Thyroid gland (tissue), 4 donors: ENCODE results near the gene GPRIN3. TPM values are rescaled to one million over a fixed set of nuclear protein-coding genes. Genes with fewer than 3 reads are reported as not detected.

Experiments
- DNase-seq, 2 donors: peaks; one replicate each; pipeline ENCODE4 v3.0.0-alpha.2; 2019
- H3K27ac ChIP-seq, 3 donors: fragments of 200-600 bp; sonication (generic); 1 replicate in 2 of 3; 2 replicates in 1 of 3; pipeline ENCODE4 v1.5.1; 2016 to 2019; ENCODE audit warnings: mild to moderate bottlenecking in 1 of 3, moderate library complexity in 1 of 3
- H3K27me3 ChIP-seq: fragments of 200-600 bp; sonication (generic); one replicate; pipeline ENCODE4 v1.5.1; 2019
- H3K36me3 ChIP-seq, 2 donors: fragments of 200-600 bp; sonication (generic); one replicate each; pipeline ENCODE4 v1.5.1; 2016 to 2019
- H3K4me1 ChIP-seq, 2 donors: fragments of 200-600 bp; sonication (generic); one replicate each; pipeline ENCODE4 v1.5.1; 2017 to 2019
- H3K4me3 ChIP-seq, 3 donors: fragments of 200-600 bp; sonication (generic); replicated peaks in 1 of 3; 1 replicate in 2 of 3; 2 replicates in 1 of 3; pipeline ENCODE4 v1.5.1; 2016; ENCODE audit warnings: mild to moderate bottlenecking in 1 of 3
- H3K9me3 ChIP-seq: fragments of 200-600 bp; sonication (generic); one replicate; pipeline ENCODE4 v1.5.1; 2017
- POLR2A ChIP-seq, 2 donors: fragments of 450-650 bp; IDR thresholded peaks; one replicate each; pipeline ENCODE4 v1.6.1; 2017; ENCODE audit warnings: antibody characterized with exemption in 2 of 2, mild to moderate bottlenecking in 2 of 2, moderate library complexity in 1 of 2
- WGBS, 2 donors: methylation state at CpG; one replicate each; pipeline ENCODE4 v1.1.5; 2017; 5-methylcytosine and 5-hydroxymethylcytosine counted together
- intact Hi-C: fragments of 100-400 bp; cut with DNase I; formaldehyde crosslinking; loops from one replicate; pipeline ENCODE4 v1.15.1; 2023
- total RNA-seq, 4 donors: library from RNA; depleted of rRNA; stranded (reverse); fragments of >200 nt; gene quantifications; one replicate each; pipeline ENCODE4 v1.2.3, GENCODE V29; 2016
- TF ChIP-seq, protein P1 (sequence below), 6 experiments: fragments of 200-600 bp in 3 of 6; fragments of 450-650 bp in 3 of 6; sonication (generic) in 3 of 6; IDR thresholded peaks; one replicate each; pipeline ENCODE4 v1.5.1; 2016 to 2019; ENCODE audit warnings: antibody characterized with exemption in 6 of 6, mild to moderate bottlenecking in 2 of 6, inconsistent platforms in 1 of 6, moderate library complexity in 1 of 6

GPRIN3 gene
- total RNA-seq = 1 to 10 TPM; 1.2 to 7.5 (median 4.0) TPM

DNA sequence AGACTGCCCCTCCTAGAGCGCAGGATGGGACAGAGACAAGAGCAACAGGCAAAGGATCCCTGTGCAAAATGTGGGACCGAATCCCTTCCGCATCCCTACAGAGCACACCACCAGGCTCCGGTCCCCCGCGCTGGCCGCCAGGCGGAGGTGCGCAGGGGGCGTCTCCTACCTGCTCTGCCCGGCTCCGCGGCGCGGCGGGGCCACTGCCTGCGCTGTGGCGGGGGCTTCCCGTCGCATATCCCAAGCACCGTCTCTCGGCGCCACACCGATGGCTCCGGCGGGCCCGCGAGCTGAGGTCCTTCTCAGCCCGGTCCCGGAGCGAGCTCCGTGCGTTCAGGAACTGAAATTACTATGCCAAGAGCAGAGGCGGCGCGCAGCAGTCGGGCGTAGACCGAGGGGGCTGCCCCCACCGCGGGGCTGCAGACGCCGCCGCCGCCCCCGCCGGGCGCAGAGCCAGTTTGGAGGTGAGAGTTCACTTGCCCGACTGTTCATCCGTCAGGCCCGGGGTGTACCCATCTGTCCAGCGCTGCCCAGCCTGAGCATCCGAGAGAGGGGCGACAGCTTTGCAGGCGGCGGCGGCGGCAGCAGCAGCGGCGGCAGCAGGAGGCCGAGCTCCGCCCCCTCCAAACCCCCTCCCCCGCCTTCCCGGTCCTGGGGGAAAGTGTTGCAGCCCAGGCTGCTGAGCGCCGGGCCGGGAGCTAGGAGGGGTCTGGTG lies at the start of gene GPRIN3:
Gene GPRIN3, minus strand, starts transcription at position 355 of the 715 bp plus-strand sequence. CDS start 57,690 bp downstream, outside the sequence.
- Histone ChIP-seq H3K27ac (peak within 1 kb of the TSS in 2 of 3 donors; percentile 37 to 43), H3K27me3 (no peaks in the 10 kb centered on the region), H3K9me3 (no peaks in the 10 kb centered on the region), H3K4me1 (peaks cover 3 to 8% of the 10 kb centered on the region in 2 donors), H3K36me3 (no peaks in the 10 kb centered on the region), H3K4me3 (peak within 1 kb of the TSS; percentile 7 to 62 (median 53))
- intact Hi-C loops = no loop called here
- WGBS, 2 donors = 0 to 1% methylated on average over 4 to 23 of the region's 67 CpGs
- TF ChIP-seq, protein P1, sequence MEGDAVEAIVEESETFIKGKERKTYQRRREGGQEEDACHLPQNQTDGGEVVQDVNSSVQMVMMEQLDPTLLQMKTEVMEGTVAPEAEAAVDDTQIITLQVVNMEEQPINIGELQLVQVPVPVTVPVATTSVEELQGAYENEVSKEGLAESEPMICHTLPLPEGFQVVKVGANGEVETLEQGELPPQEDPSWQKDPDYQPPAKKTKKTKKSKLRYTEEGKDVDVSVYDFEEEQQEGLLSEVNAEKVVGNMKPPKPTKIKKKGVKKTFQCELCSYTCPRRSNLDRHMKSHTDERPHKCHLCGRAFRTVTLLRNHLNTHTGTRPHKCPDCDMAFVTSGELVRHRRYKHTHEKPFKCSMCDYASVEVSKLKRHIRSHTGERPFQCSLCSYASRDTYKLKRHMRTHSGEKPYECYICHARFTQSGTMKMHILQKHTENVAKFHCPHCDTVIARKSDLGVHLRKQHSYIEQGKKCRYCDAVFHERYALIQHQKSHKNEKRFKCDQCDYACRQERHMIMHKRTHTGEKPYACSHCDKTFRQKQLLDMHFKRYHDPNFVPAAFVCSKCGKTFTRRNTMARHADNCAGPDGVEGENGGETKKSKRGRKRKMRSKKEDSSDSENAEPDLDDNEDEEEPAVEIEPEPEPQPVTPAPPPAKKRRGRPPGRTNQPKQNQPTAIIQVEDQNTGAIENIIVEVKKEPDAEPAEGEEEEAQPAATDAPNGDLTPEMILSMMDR (IDR thresholded peaks at IDR 0.05) = peak in 2 of 6 experiments; percentile 8 to 25
- no peak for TF ChIP-seq POLR2A (IDR thresholded peaks at IDR 0.05)
- peak; percentile 51 to 63 for DNase-seq

DNA sequence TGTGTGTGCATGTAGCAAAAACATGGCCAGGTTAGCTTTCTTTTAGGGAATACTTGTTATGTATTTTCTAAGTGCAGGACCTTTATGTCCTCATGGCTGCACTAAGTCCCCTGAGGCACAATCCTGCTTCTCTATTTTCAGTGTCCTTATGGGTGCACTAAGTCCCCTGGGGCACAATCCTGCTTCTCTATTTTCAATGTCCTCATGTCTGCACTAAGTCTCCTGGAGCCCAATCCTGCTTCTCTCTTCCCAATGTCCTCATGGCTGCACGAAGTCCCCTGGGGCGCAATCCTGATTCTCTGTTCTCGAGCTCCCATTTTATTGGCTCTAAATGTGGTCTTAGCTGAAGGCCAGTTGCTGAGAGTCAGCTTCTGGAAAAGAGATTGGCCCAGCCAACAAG lies 49.7 kb upstream of the GPRIN3 start:
- intact Hi-C loops = no loop called here
- Histone ChIP-seq H3K4me1 (no peaks in the 10 kb centered on the region), H3K27me3 (no peaks in the 10 kb centered on the region), H3K27ac (no peak overlapping the region), H3K4me3 (no peak overlapping the region), H3K36me3 (no peaks in the 10 kb centered on the region), H3K9me3 (no peaks in the 10 kb centered on the region)
- WGBS, 2 donors = 85 to 91% methylated on average over 3 of the region's 3 CpGs
- no peak for DNase-seq
- TF ChIP-seq POLR2A (IDR thresholded peaks at IDR 0.05) = no peak
- TF ChIP-seq, protein P1 (IDR thresholded peaks at IDR 0.05) = no peak

DNA sequence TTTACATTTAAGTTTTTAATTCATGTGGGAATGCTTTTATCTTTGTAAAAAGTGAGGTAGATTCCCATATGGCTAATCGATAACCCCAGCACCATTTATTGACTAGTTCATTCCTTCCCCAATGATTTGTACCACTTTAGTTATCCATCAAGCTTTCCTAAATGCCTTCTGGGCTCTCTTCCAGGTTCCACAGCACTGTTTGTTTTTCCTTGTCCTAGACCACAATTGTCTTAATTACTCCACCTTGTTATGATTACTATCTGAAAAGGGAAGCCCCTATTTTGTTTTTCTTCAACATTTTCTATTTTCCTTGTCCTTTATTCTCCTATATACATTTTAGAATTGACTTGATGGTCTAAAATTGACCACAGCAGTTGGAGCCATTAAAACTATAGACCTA lies 48.5 kb upstream of the GPRIN3 start:
- H3K4me1 ChIP-seq = no peaks in the 10 kb centered on the region
- no peaks in the 10 kb centered on the region for H3K9me3 ChIP-seq
- H3K27me3 ChIP-seq = no peaks in the 10 kb centered on the region
- H3K4me3 ChIP-seq = no peak overlapping the region
- H3K27ac ChIP-seq = no peak overlapping the region
- WGBS, 2 donors = 51 to 56% methylated on average over 1 of the region's 1 CpG
- peak; percentile 24 for DNase-seq
- intact Hi-C loops = no loop called here
- H3K36me3 ChIP-seq = no peaks in the 10 kb centered on the region
- TF ChIP-seq, protein P1 (IDR thresholded peaks at IDR 0.05) = no peak
- no peak for TF ChIP-seq POLR2A (IDR thresholded peaks at IDR 0.05)

DNA sequence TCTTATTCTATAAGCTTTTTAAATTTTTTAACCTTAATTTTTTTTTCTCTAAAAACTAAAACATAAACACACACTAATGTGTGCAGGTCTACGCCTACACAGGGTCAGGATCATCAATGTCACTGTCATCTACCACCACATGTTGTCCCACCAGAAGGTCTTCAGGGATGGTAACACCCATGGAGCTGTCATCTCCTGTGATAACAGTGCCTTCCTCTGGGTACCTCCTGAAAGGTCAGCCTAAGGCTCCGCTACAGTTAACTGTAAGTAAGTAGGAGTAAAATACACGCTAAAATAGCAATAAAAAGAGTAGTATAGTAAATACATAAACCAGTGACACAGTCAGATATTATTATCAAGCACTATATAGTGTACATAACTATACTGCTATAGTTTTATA lies 45.9 kb upstream of the GPRIN3 start:
- H3K4me1 ChIP-seq = no peaks in the 10 kb centered on the region
- 95 to 96% methylated on average over 3 of the region's 3 CpGs for WGBS, 2 donors

DNA sequence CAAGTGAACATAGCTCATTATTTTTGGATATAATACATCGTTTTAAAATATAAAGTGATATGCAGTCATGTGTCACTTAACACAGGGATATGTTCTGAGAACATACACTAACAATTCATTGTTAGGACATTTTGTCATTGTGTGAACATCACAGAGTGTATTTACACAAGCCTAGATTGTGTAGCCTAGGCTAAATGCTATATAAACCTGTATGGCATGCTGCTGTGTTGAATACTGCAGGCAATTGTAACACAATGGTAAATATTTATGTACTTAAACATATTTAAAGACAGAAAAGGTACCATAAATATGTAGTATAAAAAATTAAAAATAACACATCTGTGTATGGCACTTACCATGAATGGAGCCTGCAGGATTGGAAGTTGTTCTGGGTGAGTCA lies 44.9 kb upstream of the GPRIN3 start:
- no peak for DNase-seq
- no peaks in the 10 kb centered on the region for H3K9me3 ChIP-seq
- no peaks in the 10 kb centered on the region for H3K36me3 ChIP-seq
- TF ChIP-seq, protein P1 (IDR thresholded peaks at IDR 0.05) = no peak
- TF ChIP-seq POLR2A (IDR thresholded peaks at IDR 0.05) = no peak
- H3K27me3 ChIP-seq = no peaks in the 10 kb centered on the region
- WGBS, 2 donors = 80% methylated on average over 1 of the region's 1 CpG
- intact Hi-C loops = no loop called here
- no peak overlapping the region for H3K27ac ChIP-seq
- no peaks in the 10 kb centered on the region for H3K4me1 ChIP-seq
- no peak overlapping the region for H3K4me3 ChIP-seq

More for the DNA sequence above, 45.9 kb upstream of the GPRIN3 start:
- Histone ChIP-seq H3K27me3 (no peaks in the 10 kb centered on the region), H3K9me3 (no peaks in the 10 kb centered on the region), H3K36me3 (no peaks in the 10 kb centered on the region), H3K4me3 (no peak overlapping the region), H3K27ac (no peak overlapping the region)
- no peak for TF ChIP-seq POLR2A (IDR thresholded peaks at IDR 0.05)
- TF ChIP-seq, protein P1 (IDR thresholded peaks at IDR 0.05) = no peak
- DNase-seq = no peak
- intact Hi-C loops = no loop called here
